H1 (cell line): ENCODE data around the gene GAS7. TPM values are rescaled to one million over a fixed set of nuclear protein-coding genes. Genes with fewer than 3 reads are reported as not detected.

ENCODE experiments used
- CTCF ChIA-PET: fragments of 300-600 bp; sonication (Branson Sonifier 250); formaldehyde crosslinking; loops from one replicate; lab custom pipeline; 2021; ENCODE audit not compliant: partially characterized antibody; lab: Charles Lee
- POLR2A ChIA-PET: fragments of 300-600 bp; sonication (Branson Sonifier 250); formaldehyde crosslinking; loops from one replicate; lab custom pipeline; 2021; ENCODE audit warnings: inconsistent platforms; ENCODE audit not compliant: partially characterized antibody; lab: Charles Lee
- DNase-seq, 2 experiments: peaks; one replicate each; pipeline versions ENCODE4 v3.0.0 to v3.0.0-alpha.2; 2010 to 2022; ENCODE audit warnings: low spot score in 2 of 2, low read depth in 1 of 2, mixed read lengths in 1 of 2
- FAIRE-seq: peaks from 2 replicates; lab custom pipeline; 2011; peaks lifted over from hg19 to GRCh38; lab: Jason Lieb, UNC
- H2AFZ ChIP-seq: 2 replicates; pipeline ENCODE4 v1.8.1; 2012; ENCODE audit warnings: low read length, inconsistent platforms
- H2AK5ac ChIP-seq: 2 replicates; pipeline ENCODE4 v1.6.1; 2013; ENCODE audit warnings: low read depth, low read length
- H2BK120ac ChIP-seq: replicated peaks from 2 replicates; pipeline ENCODE3; 2013; ENCODE audit warnings: low read depth, low read length, inconsistent platforms
- H2BK12ac ChIP-seq: 2 replicates; pipeline ENCODE4 v1.6.1; 2013; ENCODE audit warnings: low read depth, low read length
- H2BK15ac ChIP-seq: 2 replicates; pipeline ENCODE4 v1.6.1; 2013; ENCODE audit warnings: low read length
- H2BK20ac ChIP-seq: 2 replicates; pipeline ENCODE4 v1.6.1; 2013; ENCODE audit warnings: low read length
- H2BK5ac ChIP-seq: 2 replicates; pipeline ENCODE4 v1.6.1; 2013; ENCODE audit warnings: low read depth, low read length
- H3K14ac ChIP-seq: 2 replicates; pipeline ENCODE4 v1.6.1; 2013; ENCODE audit warnings: inconsistent platforms; ENCODE audit not compliant: insufficient read length
- H3K18ac ChIP-seq: 2 replicates; pipeline ENCODE4 v1.6.1; 2013; ENCODE audit warnings: low read length; ENCODE audit errors: extremely low read depth
- H3K23ac ChIP-seq: 2 replicates; pipeline ENCODE4 v1.6.1; 2013; ENCODE audit warnings: inconsistent platforms; ENCODE audit not compliant: insufficient read length
- H3K23me2 ChIP-seq: 2 replicates; pipeline ENCODE4 v1.6.1; 2013; ENCODE audit warnings: low read depth, low read length
- H3K27ac ChIP-seq: 2 replicates; pipeline ENCODE4 v1.6.1; 2011; ENCODE audit warnings: low read depth, low read length, inconsistent platforms
- H3K27me3 ChIP-seq, 4 experiments: replicated peaks in 1 of 4; 1 replicate in 1 of 4; 2 replicates in 3 of 4; pipeline versions ENCODE4 v1.6.1 to v1.8.1; 2011 to 2013; ENCODE audit warnings: low read length in 3 of 4, mild to moderate bottlenecking in 3 of 4, inconsistent platforms in 2 of 4, mixed read lengths in 2 of 4, moderate library complexity in 1 of 4; ENCODE audit not compliant: control insufficient read depth in 3 of 4, insufficient read depth in 3 of 4; ENCODE audit errors: extremely low read depth in 1 of 4
- H3K36me3 ChIP-seq, 4 experiments: 2 replicates each; pipeline versions ENCODE4 v1.6.1 to v1.8.1; 2011 to 2013; ENCODE audit warnings: mild to moderate bottlenecking in 4 of 4, low read length in 3 of 4, moderate library complexity in 2 of 4, control low read depth in 1 of 4, inconsistent platforms in 1 of 4; ENCODE audit not compliant: insufficient read depth in 4 of 4, control insufficient read depth in 2 of 4
- H3K4ac ChIP-seq: replicated peaks from 2 replicates; pipeline ENCODE3; 2013; ENCODE audit warnings: low read length, low read depth, mixed read lengths, inconsistent platforms; ENCODE audit not compliant: insufficient read length
- H3K4me1 ChIP-seq, 4 experiments: replicated peaks in 1 of 4; 1 replicate in 1 of 4; 2 replicates in 3 of 4; pipeline versions ENCODE4 v1.6.1 to v1.8.1; 2011 to 2013; ENCODE audit warnings: low read length in 3 of 4, inconsistent platforms in 2 of 4, mixed read lengths in 1 of 4; ENCODE audit not compliant: insufficient read depth in 4 of 4, control insufficient read depth in 3 of 4
- H3K4me2 ChIP-seq, 2 experiments: 2 replicates each; pipeline versions ENCODE4 v1.6.1 to v1.8.1; 2011 to 2013; ENCODE audit warnings: low read depth in 2 of 2, low read length in 2 of 2, control low read depth in 1 of 2, inconsistent platforms in 1 of 2, mild to moderate bottlenecking in 1 of 2; ENCODE audit not compliant: insufficient read depth in 1 of 2
- H3K4me3 ChIP-seq, 4 experiments: fragments of 200-600, 300-600 bp in 1 of 4; sonication (generic), shearing (Covaris generic), sonication (Bioruptor Twin) in 1 of 4; 2 replicates each; pipeline versions ENCODE4 v1.5.1 to v1.8.1; 2011 to 2016; ENCODE audit warnings: low read length in 4 of 4, low read depth in 3 of 4, control low read depth in 2 of 4, inconsistent platforms in 2 of 4, mild to moderate bottlenecking in 2 of 4, mixed read lengths in 1 of 4, moderate library complexity in 1 of 4; ENCODE audit not compliant: insufficient read depth in 2 of 4; ENCODE audit errors: extremely low read depth in 1 of 4
- H3K56ac ChIP-seq: replicated peaks from 2 replicates; pipeline ENCODE3; 2013; ENCODE audit warnings: low read depth, mild to moderate bottlenecking, mixed read lengths, low read length, inconsistent platforms; ENCODE audit not compliant: insufficient read length
- H3K79me1 ChIP-seq: 2 replicates; pipeline ENCODE4 v1.6.1; 2013; ENCODE audit warnings: low read depth, low read length, control low read depth
- H3K79me2 ChIP-seq, 2 experiments: 2 replicates each; pipeline versions ENCODE4 v1.6.1 to v1.8.1; 2012 to 2013; ENCODE audit warnings: low read length in 2 of 2, mild to moderate bottlenecking in 2 of 2, inconsistent platforms in 1 of 2; ENCODE audit not compliant: insufficient read depth in 2 of 2, control insufficient read depth in 1 of 2
- H3K9ac ChIP-seq, 4 experiments: replicated peaks in 1 of 4; 1 replicate in 1 of 4; 2 replicates in 3 of 4; pipeline versions ENCODE4 v1.6.1 to v1.8.1; 2011 to 2013; ENCODE audit warnings: low read depth in 3 of 4, low read length in 3 of 4, control low read depth in 2 of 4, mild to moderate bottlenecking in 2 of 4, moderate library complexity in 2 of 4, inconsistent platforms in 1 of 4; ENCODE audit errors: extremely low read depth in 1 of 4
- H3K9me3 ChIP-seq, 2 experiments: 2 replicates each; pipeline versions ENCODE4 v1.6.1 to v1.8.1; 2012 to 2013; ENCODE audit warnings: mild to moderate bottlenecking in 2 of 2, moderate library complexity in 2 of 2, control low read depth in 1 of 2, inconsistent platforms in 1 of 2, low read depth in 1 of 2, low read length in 1 of 2, mixed read lengths in 1 of 2; ENCODE audit not compliant: insufficient read depth in 2 of 2
- H4K20me1 ChIP-seq, 2 experiments: replicated peaks in 1 of 2; 2 replicates each; pipeline versions ENCODE3 to v1.8.1; 2011 to 2013; ENCODE audit warnings: inconsistent platforms in 2 of 2, low read length in 2 of 2, mild to moderate bottlenecking in 1 of 2; ENCODE audit not compliant: insufficient read depth in 2 of 2, control insufficient read depth in 1 of 2
- H4K5ac ChIP-seq: 2 replicates; pipeline ENCODE4 v1.6.1; 2013; ENCODE audit warnings: low read length, low read depth, mixed read lengths, inconsistent platforms; ENCODE audit not compliant: insufficient read length
- H4K8ac ChIP-seq: 2 replicates; pipeline ENCODE4 v1.8.0; 2013; ENCODE audit warnings: mild to moderate bottlenecking, moderate library complexity, low read length, inconsistent platforms; ENCODE audit not compliant: insufficient read depth; ENCODE audit errors: extremely low read depth
- H4K91ac ChIP-seq: replicated peaks from 2 replicates; pipeline ENCODE3; 2013; ENCODE audit warnings: low read length, mixed read lengths, inconsistent platforms; ENCODE audit not compliant: insufficient read length
- EGR1 ChIP-seq: IDR thresholded peaks from 2 replicates; pipeline ENCODE4 v1.6.1; 2011; ENCODE audit warnings: low read depth, low read length, borderline replicate concordance
- WGBS, 2 experiments: shearing (Covaris generic) in 1 of 2; methylation state at CpG; one replicate each; pipeline versions ENCODE4 v1.1.6 to v1.1.7; 2013 to 2015; ENCODE audit warnings: low lambda C conversion rate in 2 of 2, mixed read lengths in 2 of 2, inconsistent platforms in 1 of 2, low coverage in 1 of 2, missing lambda C conversion rate in 1 of 2; ENCODE audit not compliant: insufficient replicate concordance in 2 of 2, insufficient coverage in 1 of 2, insufficient read length in 1 of 2; ENCODE audit errors: extremely low coverage in 1 of 2, missing lambda C conversion rate in 1 of 2; 5-methylcytosine and 5-hydroxymethylcytosine counted together
- polyA plus RNA-seq, 7 experiments: library from polyadenylated mRNA; depleted of rRNA in 3 of 7; stranded (reverse) in 5 of 7; unstranded in 2 of 7; fragments of >200 nt in 5 of 7; fragments of 200-250 nt in 2 of 7; gene quantifications; 1 replicate in 5 of 7; 2 replicates in 1 of 7; 4 replicates in 1 of 7; pipeline versions ENCODE4 v1.2.1 to v1.2.3, GENCODE V29; 2011 to 2013; ENCODE audit warnings: missing spikeins in 2 of 7, mixed read lengths in 2 of 7
- total RNA-seq: library from RNA; stranded (reverse); fragmentation: NEBNext Ultra II Directional; extraction: Animal tissue kit (Norgen Biotek cat#: 25700); gene quantifications from 2 replicates; pipeline ENCODE4 v1.2.1, GENCODE V29; 2021
- TF ChIP-seq, protein P1 (sequence below): IDR thresholded peaks from 2 replicates; pipeline ENCODE4 v1.6.1; 2012; ENCODE audit warnings: low read length, inconsistent platforms

Gene GAS7
- total and polyA plus RNA-seq, 2 of the 8 experiments (the other 6 are each of a cell fraction or from before 2014, with no cell fraction given) = 5.0 to 14.5 TPM

GRCh38 chr17:10107316-10108165, 90.9 kb downstream of the GAS7 start:
- no peak overlapping the region for H3K9ac ChIP-seq
- no peak overlapping the region for H4K8ac ChIP-seq
- H3K4ac ChIP-seq = no peak overlapping the region
- no peaks in the 10 kb centered on the region for H3K23me2 ChIP-seq
- no peak overlapping the region for H3K56ac ChIP-seq
- no peaks in the 10 kb centered on the region for H3K27me3 ChIP-seq
- H2BK20ac ChIP-seq = no peak overlapping the region
- FAIRE-seq (no peak), DNase-seq (no peak)
- H3K9me3 ChIP-seq = no peaks in the 10 kb centered on the region
- H3K23ac ChIP-seq = no peak overlapping the region
- H4K91ac ChIP-seq = no peak overlapping the region
- WGBS, 2 experiments = 83% methylated on average over 11 of the region's 11 CpGs; no CpG with 5 or more reads in 1 of the 2 experiments
- no peak overlapping the region for H2BK120ac ChIP-seq
- H3K18ac ChIP-seq = no peak overlapping the region
- H3K14ac ChIP-seq = no peak overlapping the region
- H4K5ac ChIP-seq = no peak overlapping the region
- H3K27ac ChIP-seq = no peak overlapping the region
- no peaks in the 10 kb centered on the region for H3K36me3 ChIP-seq
- no peak overlapping the region for H2BK15ac ChIP-seq
- no peak overlapping the region for H3K4me3 ChIP-seq
- H3K79me1 ChIP-seq = no peaks in the 10 kb centered on the region
- H2AFZ ChIP-seq = no peak overlapping the region
- CTCF ChIA-PET = interaction anchor here (0.9 kb wide), 1 partner anchor 122 kb away, joined by 3 read pairs; no protein-coding TSS in a partner anchor
- POLR2A ChIA-PET = no interaction called here
- H2BK12ac ChIP-seq = no peak overlapping the region
- no peaks in the 10 kb centered on the region for H3K4me1 ChIP-seq
- no peak for TF ChIP-seq EGR1
- TF ChIP-seq, protein P1, sequence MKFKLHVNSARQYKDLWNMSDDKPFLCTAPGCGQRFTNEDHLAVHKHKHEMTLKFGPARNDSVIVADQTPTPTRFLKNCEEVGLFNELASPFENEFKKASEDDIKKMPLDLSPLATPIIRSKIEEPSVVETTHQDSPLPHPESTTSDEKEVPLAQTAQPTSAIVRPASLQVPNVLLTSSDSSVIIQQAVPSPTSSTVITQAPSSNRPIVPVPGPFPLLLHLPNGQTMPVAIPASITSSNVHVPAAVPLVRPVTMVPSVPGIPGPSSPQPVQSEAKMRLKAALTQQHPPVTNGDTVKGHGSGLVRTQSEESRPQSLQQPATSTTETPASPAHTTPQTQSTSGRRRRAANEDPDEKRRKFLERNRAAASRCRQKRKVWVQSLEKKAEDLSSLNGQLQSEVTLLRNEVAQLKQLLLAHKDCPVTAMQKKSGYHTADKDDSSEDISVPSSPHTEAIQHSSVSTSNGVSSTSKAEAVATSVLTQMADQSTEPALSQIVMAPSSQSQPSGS = no peak
- no peaks in the 10 kb centered on the region for H3K79me2 ChIP-seq
- H4K20me1 ChIP-seq = no peaks in the 10 kb centered on the region
- no peak overlapping the region for H3K4me2 ChIP-seq
- no peak overlapping the region for H2AK5ac ChIP-seq
- no peak overlapping the region for H2BK5ac ChIP-seq
